Stimulated activated CD8-positive, alpha-beta memory T cell treated with anti-CD3 and anti-CD28 coated beads, Interleukin-7, amount 100 ng/mL, for 1 hour (primary cell): ENCODE results near the gene ZNHIT1.
"Not testable (repeated sequence)": the region's sequence is repeated elsewhere in the genome, so short reads cannot be mapped to it uniquely, and the experiment has no call there.

ENCODE experiments used
- DNase-seq, 2 donors: peaks; one replicate each; pipeline ENCODE4 v3.0.0-alpha.2; 2020; ENCODE audit warnings: low read depth in 2 of 2

Gene ZNHIT1

DNA sequence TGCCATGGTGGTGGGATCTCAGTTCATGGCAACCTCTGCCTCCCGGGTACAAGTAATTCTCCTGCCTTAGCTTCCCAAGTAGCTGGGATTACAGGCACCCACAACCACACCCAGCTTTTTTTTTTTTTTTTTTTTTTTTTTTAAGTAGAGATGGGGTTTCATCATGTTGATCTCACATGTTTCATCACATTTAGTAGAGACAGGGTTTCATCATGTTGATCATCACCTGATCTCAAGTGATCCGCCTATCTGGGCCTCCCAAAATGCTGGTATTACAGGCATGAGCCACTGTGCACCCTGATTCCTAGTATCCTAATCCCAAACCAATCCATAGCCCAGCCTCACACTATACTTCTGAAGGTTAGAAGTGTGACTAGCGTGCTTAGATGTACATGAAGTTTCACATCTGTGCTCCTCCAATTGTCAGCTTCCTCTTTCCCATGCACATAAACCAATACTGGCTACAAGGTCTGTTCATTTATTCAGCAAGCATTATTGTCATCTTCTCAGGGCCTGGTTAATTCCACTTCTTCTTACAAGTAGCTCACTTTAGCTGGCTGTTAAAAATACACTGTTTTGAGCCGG, 31.0 kb upstream of the ZNHIT1 start:
- no peak for DNase-seq

- DNase-seq, result no peak
These were observed 28.9 kb upstream of the ZNHIT1 start for GRCh38 chr7:101189109-101189508.

- no peak for DNase-seq
These were observed 22.1 kb upstream of the ZNHIT1 start for GRCh38 chr7:101195884-101196283.

DNA sequence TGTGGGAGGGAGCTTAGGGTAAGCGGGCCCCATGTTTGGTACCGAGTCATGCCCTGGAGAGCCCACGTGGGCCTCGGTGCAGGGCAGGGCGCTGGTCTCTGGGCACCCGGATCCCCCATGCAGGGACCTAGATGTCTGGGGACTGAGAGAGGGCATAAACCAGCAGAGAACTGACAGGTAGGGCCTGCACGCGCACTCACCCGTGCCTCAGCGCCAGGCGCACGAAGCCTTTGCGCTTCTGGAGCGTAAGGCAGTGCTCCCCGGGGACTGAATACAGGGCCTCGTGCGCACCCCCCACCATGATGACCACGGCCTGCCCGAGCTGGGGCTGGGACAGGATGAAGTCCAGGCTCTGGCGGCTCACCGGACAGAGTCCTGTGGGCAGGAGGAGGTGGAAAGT, 20.0 kb upstream of the ZNHIT1 start:
- DNase-seq, result no peak

DNA sequence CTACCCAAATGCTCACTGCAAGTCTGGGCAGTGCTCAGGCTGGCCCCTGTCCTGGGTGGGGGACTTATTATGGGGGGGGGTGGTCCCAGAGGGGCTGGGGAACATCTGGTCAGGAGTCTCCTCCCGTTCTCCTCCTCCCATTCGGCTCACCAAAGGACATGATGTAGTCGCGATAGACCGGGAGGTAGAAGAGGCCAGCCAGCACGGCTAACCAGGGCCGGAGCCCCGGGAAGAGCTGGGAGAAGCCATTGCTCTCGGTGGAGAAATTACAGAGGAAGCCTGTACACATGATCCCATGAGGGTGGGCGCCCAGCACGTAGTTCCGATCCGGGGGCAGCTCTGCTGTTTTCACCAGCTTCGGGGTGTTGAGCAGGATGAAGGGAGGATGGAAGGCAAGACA, 19.5 kb upstream of the ZNHIT1 start:
- DNase-seq, result no peak

DNA sequence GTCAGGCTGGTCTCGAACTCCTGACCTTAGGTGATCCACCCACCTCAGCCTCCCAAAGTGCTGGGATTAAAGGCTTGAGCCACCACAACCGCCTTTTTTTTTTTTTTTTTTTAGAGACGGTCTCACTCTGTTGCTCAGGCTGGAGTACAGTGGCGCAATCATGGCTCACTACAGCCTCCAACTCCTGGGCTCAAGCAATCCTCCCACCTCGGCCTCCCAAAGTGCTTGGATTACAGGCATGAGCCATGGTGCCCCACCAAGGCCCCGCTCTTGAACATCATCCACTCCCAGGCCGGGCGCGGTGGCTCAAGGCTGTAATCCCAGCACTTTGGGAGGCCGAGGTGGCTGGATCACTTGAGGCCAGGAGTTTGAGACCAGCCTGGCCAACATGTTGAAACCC, 18.4 kb upstream of the ZNHIT1 start:
- not testable (repeated sequence) for DNase-seq

- no peak for DNase-seq
These were observed 17.5 kb upstream of the ZNHIT1 start for GRCh38 chr7:101200504-101200861.

- no peak for DNase-seq
These were observed 16.9 kb upstream of the ZNHIT1 start, which contains the start of gene MOGAT3 for GRCh38 chr7:101200862-101201599. MOGAT3 (minus strand) TSS chr7:101201036; CDS start chr7:101200854, 182 bp downstream.

- no peak for DNase-seq
These were observed 16.0 kb upstream of the ZNHIT1 start for GRCh38 chr7:101201695-101202602.

- no peak for DNase-seq
These were observed 15.4 kb upstream of the ZNHIT1 start for GRCh38 chr7:101202603-101202918.

GRCh38 chr7:101203740-101204738, 13.9 kb upstream of the ZNHIT1 start:
- DNase-seq, result not testable (repeated sequence)

DNA sequence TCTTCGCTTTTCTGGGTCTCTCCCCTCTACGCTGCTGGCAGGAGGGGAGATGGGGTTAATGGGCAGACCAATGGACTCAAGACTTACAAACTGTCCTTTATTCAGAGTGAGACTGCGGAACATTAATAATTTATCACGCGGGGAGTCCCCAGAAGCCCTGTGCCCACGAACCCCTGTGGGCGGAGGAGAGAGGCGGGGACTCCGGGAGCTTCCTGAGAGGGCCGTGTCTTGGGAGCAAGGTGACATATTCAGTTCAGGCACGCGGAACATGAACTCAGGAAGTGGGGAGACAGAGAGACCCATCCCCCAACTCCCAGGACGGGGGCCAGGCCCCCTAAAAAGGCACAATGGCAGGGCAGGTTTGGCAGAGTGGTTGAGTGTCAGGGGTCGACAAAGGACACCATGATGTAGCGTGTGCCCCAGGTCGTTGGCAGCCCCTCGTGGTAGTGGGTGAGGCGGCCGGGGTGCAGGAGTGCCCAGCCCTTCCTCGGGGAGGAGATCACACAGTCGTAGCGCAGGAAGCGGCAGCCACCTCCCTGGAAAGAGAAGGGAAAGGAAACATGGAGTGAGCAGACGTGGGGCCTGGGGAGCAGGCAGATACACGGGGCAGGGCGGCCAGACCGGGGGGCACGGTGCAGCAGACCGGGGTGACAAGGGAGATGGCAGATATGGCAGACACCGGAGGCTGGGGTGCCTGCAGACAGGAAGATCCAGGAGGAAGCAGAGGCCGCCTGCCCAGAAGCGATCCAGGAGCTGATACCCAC, 11.9 kb upstream of the ZNHIT1 start:
- no peak for DNase-seq

DNA sequence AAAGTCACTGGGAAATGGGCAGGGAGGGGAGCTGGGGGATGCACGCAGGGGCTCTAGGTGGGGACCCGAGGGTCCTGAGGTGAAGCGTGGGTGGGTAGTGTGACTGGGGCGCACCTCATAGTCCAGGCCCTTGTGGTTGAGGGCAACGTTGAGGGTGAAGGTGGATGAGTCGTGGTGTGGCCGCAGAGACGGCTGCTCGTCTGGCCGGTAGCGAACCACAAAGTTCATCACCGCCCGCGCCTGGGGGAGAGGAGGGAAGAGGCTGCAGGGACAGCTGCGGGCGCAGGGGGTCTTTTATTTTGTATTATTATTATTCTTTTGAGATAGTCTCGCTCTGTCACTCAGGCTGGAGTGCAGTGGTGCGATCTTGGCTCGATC, 11.3 kb upstream of the ZNHIT1 start:
- no peak for DNase-seq

DNA sequence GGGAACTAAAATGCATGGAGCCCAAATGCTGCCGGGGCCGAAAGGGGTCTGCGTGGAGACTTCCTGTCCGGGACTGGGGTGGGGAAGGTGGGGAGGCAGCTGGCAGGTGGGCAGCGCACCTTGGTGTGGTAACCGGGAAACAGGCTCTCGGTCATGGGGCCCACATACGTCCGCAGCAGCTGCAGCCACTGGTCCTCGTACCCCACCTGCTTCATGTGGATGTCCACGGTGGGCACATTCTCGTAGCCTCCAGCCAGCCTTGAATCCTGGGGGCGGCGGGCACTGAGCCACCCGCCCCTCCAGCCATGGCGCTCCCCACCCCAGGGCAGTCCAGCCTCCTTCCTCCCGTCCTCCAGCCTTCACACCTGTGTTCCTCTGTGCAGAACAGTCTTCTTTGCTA, 10.5 kb upstream of the ZNHIT1 start:
- DNase-seq, result no peak

- DNase-seq, result no peak
These were observed 9.2 kb upstream of the ZNHIT1 start for GRCh38 chr7:101208794-101209193.

- DNase-seq, result no peak
These were observed 7.8 kb upstream of the ZNHIT1 start for GRCh38 chr7:101210143-101210542.

GRCh38 chr7:101211501-101211900, 6.5 kb upstream of the ZNHIT1 start:
- no peak for DNase-seq

GRCh38 chr7:101212014-101212413, 6.0 kb upstream of the ZNHIT1 start:
- no peak for DNase-seq

DNA sequence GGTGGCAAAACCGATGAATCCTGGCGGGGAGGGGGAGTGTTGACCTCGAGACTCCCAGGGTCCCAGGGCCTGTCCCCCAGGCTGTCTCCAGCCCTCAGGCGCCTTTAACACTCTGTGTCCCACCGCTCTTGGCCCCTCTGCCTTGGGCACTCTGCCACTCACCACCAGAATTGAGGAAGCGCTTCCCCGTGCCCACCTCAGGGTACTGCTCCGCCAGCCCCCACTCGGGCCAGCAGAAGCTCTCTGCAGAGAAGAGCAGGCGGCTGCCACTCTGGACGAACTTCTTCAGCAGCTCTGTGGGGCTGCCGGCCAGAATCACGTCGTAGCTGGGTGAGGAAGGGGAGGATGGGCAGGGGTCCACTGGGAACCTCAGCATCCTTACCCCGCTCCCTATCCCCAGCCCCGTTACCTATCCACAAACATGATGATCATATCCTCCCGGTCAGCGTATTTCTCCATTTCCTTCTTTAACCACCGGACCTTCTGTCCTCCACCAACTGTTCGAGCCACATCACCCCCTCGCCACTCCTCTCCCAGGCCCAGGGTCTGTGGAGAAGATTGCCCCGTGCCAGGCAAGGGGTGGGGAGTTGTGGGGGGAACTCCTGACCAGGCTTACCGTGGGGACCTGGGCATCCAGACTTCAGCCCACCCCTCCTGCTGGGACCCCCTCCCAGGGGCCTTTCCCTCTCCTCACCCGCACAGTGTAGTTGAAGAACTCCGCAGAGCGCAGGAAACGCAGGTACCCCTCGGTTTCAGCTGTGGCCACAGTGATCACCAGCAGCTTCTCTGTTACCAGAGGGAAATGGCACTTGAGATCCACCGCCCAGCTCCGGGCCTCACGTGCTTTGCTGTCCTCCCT, 1.7 kb upstream of the ZNHIT1 start:
- no peak for DNase-seq

DNA sequence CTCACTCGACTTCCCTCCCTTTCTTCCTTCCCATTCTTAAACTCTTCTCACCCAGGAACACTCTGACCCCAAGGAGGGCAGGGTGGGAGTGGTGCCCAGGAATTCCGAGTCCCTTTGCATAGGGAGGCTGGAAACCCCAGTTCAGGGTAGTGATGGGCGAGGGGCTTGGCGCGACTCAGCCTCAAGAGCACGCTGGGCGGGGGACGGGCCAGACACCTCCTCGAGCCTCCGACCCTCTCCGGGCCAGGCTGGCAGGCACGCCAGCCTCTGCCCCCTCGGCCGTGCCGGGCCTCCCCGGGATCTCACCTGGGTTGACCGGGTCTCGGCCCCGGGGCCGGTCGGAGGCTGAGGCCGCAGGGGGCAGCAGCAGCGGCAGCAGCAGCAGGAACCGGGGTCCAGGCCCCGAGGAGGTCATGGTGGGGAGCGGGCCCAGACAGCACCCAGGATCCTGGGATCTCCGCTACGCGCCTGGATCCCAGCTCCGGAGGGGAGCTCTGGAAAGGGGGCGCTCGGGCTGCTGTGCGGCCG, 1.0 kb upstream of the ZNHIT1 start:
- no peak for DNase-seq
